IPS-18c (cell line): ENCODE data around the gene IDUA.

Experiments
- H3K4me3 ChIP-seq: 2 replicates; pipeline ENCODE4 v1.7.0; 2013; ENCODE audit warnings: low read depth, mild to moderate bottlenecking, low read length, moderate library complexity; ENCODE audit not compliant: insufficient read depth
- H3K9me3 ChIP-seq: one replicate; pipeline ENCODE4 v1.6.1; 2013; ENCODE audit warnings: mild to moderate bottlenecking, low read length, moderate library complexity; ENCODE audit not compliant: control insufficient read depth, insufficient read depth

Gene IDUA

DNA sequence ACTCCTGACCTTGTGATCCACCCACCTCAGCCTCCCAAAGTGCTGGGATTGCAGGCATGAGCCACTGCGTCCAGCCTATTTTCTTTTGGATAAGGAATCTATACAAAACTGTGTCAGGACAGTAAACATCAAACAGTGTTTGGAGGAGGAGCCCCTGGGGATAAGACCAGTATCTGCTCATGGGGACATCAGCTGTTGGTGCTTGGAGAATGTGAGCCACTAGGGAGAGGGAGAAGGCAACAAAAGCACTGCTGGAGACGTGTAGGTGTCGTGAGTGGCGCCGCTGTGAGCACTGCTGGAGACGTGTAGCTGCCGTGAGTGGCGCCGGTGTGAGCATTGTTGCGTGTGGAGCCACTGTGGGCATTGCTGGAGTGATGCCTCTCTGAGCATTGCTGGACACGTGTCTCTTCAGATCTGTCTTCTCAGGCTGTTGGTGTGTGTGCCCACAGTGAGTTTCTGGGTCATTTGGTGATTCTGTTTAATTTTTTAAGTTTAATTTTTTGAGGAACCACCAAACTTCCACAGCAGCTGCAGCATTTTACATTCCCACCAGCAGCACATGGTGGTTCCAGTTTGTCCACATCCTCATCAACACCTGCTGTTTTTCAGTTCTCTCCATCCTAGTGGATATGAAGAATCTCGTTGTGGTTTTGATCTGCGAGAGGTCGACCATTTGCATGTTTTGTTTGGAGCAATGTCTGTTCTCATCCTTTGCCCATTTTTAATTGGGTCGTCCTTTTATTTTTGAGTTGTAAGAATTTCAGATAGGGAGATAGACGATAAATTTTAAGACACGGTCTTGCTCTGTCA is 32.4 kb upstream of the IDUA start:
- Histone ChIP-seq H3K9me3 (no peaks in the 10 kb centered on the region), H3K4me3 (no peak overlapping the region)

GRCh38 chr4:955161-955921 is 31.5 kb upstream of the IDUA start:
- no peaks in the 10 kb centered on the region for H3K9me3 ChIP-seq
- H3K4me3 ChIP-seq: no peak overlapping the region

DNA sequence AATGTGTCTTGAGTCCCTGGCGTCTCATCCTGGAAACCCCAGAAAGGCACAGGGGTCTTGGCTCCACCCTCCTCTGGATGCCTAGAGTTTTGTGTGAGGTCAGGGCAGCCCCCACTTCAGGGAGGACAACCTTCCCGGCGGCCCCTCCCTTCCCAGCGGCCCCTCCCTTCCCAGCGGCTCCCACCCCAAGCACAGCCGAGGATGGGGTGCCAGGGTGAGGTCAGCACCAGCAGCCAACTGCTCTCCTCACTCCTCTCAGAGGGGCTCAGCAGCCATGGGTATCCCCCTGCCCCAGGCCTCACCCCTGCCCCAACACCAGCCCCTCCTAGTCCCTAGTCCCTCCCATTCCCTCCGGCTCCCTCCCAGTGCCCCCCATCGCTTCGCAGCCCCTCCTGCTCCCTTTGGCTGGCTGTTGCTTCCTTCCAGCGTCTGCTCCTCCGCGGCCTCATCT is 30.9 kb upstream of the IDUA start:
- Histone ChIP-seq H3K4me3 (no peak overlapping the region), H3K9me3 (no peaks in the 10 kb centered on the region)

- no peaks in the 10 kb centered on the region for H3K9me3 ChIP-seq
- H3K4me3 ChIP-seq: no peak overlapping the region
These were observed 30.2 kb upstream of the IDUA start for GRCh38 chr4:956531-957230.

GRCh38 chr4:957231-957580 is 29.6 kb upstream of the IDUA start:
- no peaks in the 10 kb centered on the region for H3K9me3 ChIP-seq
- H3K4me3 ChIP-seq: no peak overlapping the region

DNA sequence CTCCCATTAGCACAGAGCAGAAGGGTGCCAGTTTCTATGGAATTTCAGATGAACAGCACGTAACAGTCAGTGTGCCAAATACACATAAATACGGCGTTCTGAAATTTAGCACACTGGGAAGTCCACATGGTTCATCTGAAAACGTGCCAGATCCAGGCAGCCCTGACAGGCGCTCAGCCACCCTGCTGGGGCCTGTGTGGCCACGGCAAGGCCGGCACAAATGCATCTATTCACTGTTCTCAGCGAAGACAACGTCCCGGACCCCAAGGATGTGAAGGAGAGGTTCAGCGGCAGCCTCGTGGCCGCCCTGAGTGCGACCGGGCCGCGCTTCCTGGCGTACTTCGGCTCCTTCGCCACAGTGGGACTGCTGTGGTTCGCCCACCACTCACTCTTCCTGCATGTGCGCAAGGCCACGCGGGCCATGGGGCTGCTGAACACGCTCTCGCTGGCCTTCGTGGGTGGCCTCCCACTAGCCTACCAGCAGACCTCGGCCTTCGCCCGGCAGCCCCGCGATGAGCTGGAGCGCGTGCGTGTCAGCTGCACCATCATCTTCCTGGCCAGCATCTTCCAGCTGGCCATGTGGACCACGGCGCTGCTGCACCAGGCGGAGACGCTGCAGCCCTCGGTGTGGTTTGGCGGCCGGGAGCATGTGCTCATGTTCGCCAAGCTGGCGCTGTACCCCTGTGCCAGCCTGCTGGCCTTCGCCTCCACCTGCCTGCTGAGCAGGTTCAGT is 29.1 kb upstream of the IDUA start:
- no peaks in the 10 kb centered on the region for H3K9me3 ChIP-seq

DNA sequence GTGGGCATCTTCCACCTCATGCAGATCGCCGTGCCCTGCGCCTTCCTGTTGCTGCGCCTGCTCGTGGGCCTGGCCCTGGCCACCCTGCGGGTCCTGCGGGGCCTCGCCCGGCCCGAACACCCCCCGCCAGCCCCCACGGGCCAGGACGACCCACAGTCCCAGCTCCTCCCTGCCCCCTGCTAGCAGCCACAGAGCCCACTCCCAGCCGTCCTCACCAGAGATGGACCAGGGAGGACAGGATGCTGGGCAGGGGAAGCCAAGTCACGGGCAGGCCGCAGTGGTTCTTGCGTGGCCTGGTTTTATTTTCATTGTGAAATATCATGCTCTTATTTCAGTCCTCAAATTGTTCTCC is 28.6 kb upstream of the IDUA start:
- no peak overlapping the region for H3K4me3 ChIP-seq
- no peaks in the 10 kb centered on the region for H3K9me3 ChIP-seq

More for the DNA sequence above, 29.1 kb upstream of the IDUA start:
- no peak overlapping the region for H3K4me3 ChIP-seq

DNA sequence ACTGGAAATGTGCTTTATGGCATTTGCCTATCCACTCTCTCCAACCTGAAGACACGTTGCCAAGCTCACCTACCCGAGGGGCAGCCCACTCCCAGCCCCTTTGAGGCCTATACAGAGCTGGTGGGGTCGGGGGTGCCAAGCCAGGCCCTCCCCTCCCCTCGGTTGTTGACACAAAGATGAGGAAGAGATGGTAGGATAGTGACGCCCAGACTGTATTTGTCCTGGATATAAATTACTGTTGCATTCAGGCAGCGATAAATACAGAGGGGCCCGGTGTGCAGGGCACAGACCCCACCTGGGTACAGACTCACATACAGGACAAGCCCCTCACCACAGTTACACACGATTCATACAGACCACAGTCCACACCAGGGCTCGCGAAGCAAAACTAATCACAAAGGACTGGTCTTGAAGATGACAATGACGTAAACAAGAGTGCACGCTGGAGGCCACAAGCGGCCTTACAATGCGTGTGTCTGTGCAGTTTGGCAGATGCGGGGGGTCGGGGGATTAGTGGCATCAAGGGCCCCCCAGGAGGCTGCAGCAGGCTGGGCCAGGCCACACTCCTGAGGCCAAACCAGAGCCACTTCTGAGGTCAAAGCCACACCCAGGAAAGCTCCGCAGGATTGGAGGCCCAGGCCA is 28.0 kb upstream of the IDUA start:
- Histone ChIP-seq H3K4me3 (no peak overlapping the region), H3K9me3 (no peaks in the 10 kb centered on the region)

GRCh38 chr4:959338-960139 is 27.3 kb upstream of the IDUA start:
- H3K4me3 ChIP-seq: no peak overlapping the region

DNA sequence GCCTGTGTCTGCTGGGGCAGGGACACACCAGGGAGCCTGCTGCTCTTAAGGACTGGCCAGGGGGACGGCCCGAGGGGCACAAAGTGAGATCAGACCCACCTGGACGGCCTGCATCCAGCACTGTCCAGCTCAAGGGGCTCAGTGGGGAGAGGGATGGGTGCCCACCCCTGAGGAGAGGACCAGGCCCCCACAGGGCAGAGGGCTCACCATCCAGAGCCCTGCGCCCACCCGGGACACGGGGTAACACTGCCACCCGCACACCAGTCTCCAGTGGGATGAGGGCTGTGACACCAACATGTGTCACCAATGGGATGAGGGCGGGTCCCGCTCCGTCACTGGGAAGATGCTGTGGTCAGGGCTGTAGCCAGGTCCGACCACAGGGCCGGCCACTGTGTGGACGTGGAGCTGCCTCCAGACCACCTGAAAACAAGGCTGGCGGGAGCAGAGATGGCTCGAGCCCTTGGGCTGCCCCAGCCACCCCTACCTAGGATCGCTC is 26.7 kb upstream of the IDUA start:
- Histone ChIP-seq H3K4me3 (no peak overlapping the region), H3K9me3 (no peaks in the 10 kb centered on the region)

More at GRCh38 chr4:959338-960139, 27.3 kb upstream of the IDUA start:
- H3K9me3 ChIP-seq: no peaks in the 10 kb centered on the region

- no peaks in the 10 kb centered on the region for H3K9me3 ChIP-seq
- H3K4me3 ChIP-seq: no peak overlapping the region
These were observed 26.1 kb upstream of the IDUA start for GRCh38 chr4:960636-961350.

GRCh38 chr4:961351-962230 is 25.3 kb upstream of the IDUA start:
- Histone ChIP-seq H3K9me3 (no peaks in the 10 kb centered on the region), H3K4me3 (no peak overlapping the region)

- Histone ChIP-seq H3K4me3 (no peak overlapping the region), H3K9me3 (no peaks in the 10 kb centered on the region)
These were observed 24.3 kb upstream of the IDUA start for GRCh38 chr4:962231-963208.
